K562 (cell line): ENCODE results near the gene ASB18. TPM values are rescaled to one million over a fixed set of nuclear protein-coding genes. Genes with fewer than 3 reads are reported as not detected.

Experiments used
- ATAC-seq: fragments of 200-7000 bp; cut with Tn5 transposase; 3 replicates; pipeline ENCODE4 v1.9.1; 2020; ENCODE audit warnings: moderate library complexity
- BruUV-seq: library from RNA; stranded (reverse); fragments of 400-500 nt; replicated peaks from 2 replicates; lab custom pipeline; 2021; lab: Mats Ljungman, UMichigan
- CTCF ChIA-PET: fragments of 300-600 bp; formaldehyde crosslinking; extraction: SDS; loops from one replicate; lab custom pipeline; 2021; ENCODE audit warnings: low intra/inter-chr PET ratio; lab: Yijun Ruan, JAX
- POLR2A ChIA-PET: fragments of 300-600, 350-650 bp; sonication (Branson Sonifier 250); formaldehyde crosslinking; extraction: SDS; loops from one replicate; lab custom pipeline; 2021; ENCODE audit warnings: antibody characterized with exemption, inconsistent platforms; lab: Yijun Ruan, JAX
- DNase-seq, 4 experiments: peaks; one replicate each; pipeline versions ENCODE4 v3.0.0 to v3.0.0-alpha.2; 2011 to 2018; ENCODE audit warnings: low spot score in 3 of 4, mixed read lengths in 3 of 4; ENCODE audit errors: extremely low read depth in 1 of 4
- FAIRE-seq: peaks from 2 replicates; lab custom pipeline; 2011; peaks lifted over from hg19 to GRCh38; lab: Jason Lieb, UNC
- H2AFZ ChIP-seq: 2 replicates; pipeline ENCODE4 v1.6.0; 2011; ENCODE audit warnings: low read depth, low read length, control low read depth, inconsistent platforms
- H3K27ac ChIP-seq: fragments of 200-600 bp; 3 replicates; pipeline ENCODE4 v1.8.0; 2011; ENCODE audit warnings: low read depth, mild to moderate bottlenecking, control low read depth, inconsistent platforms, low read length, moderate library complexity, mixed read lengths; ENCODE audit errors: extremely low read depth
- H3K27me3 ChIP-seq, 2 experiments: fragments of 300-600 bp in 1 of 2; 2 replicates in 1 of 2; 3 replicates in 1 of 2; pipeline versions ENCODE4 v1.6.0 to v1.8.0; 2011; ENCODE audit warnings: inconsistent platforms in 2 of 2, low read length in 2 of 2, mild to moderate bottlenecking in 1 of 2, mixed read lengths in 1 of 2, moderate library complexity in 1 of 2; ENCODE audit not compliant: control insufficient read depth in 2 of 2, insufficient read depth in 2 of 2
- H3K36me3 ChIP-seq: fragments of 300-600 bp; 3 replicates; pipeline ENCODE4 v1.8.0; 2011; ENCODE audit warnings: mild to moderate bottlenecking, low read length, inconsistent platforms; ENCODE audit not compliant: control insufficient read depth, insufficient read depth
- H3K4me1 ChIP-seq, 2 experiments: fragments of 200-600 bp in 1 of 2; replicated peaks in 1 of 2; 2 replicates in 1 of 2; 3 replicates in 1 of 2; pipeline versions ENCODE4 v1.5.1 to v1.8.0; 2011; ENCODE audit warnings: inconsistent platforms in 2 of 2, low read length in 2 of 2, mild to moderate bottlenecking in 1 of 2, mixed read lengths in 1 of 2, moderate library complexity in 1 of 2; ENCODE audit not compliant: control insufficient read depth in 2 of 2, insufficient read depth in 2 of 2
- H3K4me2 ChIP-seq: 2 replicates; pipeline ENCODE4 v1.6.1; 2011; ENCODE audit warnings: low read length, control low read depth, inconsistent platforms, mixed read lengths; ENCODE audit not compliant: insufficient read depth
- H3K4me3 ChIP-seq: fragments of 200-600 bp; sonication (generic), shearing (Covaris generic); 2 replicates; pipeline ENCODE4 v1.5.1; 2016; ENCODE audit warnings: control low read depth, inconsistent platforms
- H3K79me2 ChIP-seq: fragments of 200-600 bp; 3 replicates; pipeline ENCODE4 v1.8.0; 2011; ENCODE audit warnings: low read length, inconsistent platforms; ENCODE audit not compliant: control insufficient read depth, insufficient read depth
- H3K9ac ChIP-seq, 2 experiments: 2 replicates each; pipeline versions ENCODE4 v1.6.0 to v1.6.1; 2011; ENCODE audit warnings: low read depth in 2 of 2, low read length in 2 of 2, control low read depth in 1 of 2, inconsistent platforms in 1 of 2, mild to moderate bottlenecking in 1 of 2, mixed read lengths in 1 of 2; ENCODE audit not compliant: insufficient read depth in 1 of 2
- H3K9me1 ChIP-seq: one replicate; pipeline ENCODE4 v1.6.0; 2011; ENCODE audit warnings: inconsistent platforms, mild to moderate bottlenecking, low read length, moderate library complexity; ENCODE audit not compliant: control insufficient read depth, insufficient read depth
- H3K9me3 ChIP-seq: replicated peaks from 2 replicates; pipeline ENCODE4 v1.5.1; 2011; ENCODE audit warnings: low read depth, low read length, inconsistent platforms; ENCODE audit not compliant: control insufficient read depth, insufficient read depth
- H4K20me1 ChIP-seq: replicated peaks from 2 replicates; pipeline ENCODE4 v1.6.1; 2011; ENCODE audit warnings: low read length, inconsistent platforms, mixed read lengths; ENCODE audit not compliant: control insufficient read depth, insufficient read depth
- EP400 ChIP-seq: fragments of 450-650 bp; IDR thresholded peaks from 2 replicates; pipeline ENCODE4 v1.6.1; 2017; ENCODE audit warnings: antibody characterized with exemption, mild to moderate bottlenecking, moderate library complexity
- FOXJ3 ChIP-seq: sonication (generic); formaldehyde crosslinking; IDR thresholded peaks from 2 replicates; pipeline ENCODE4 v1.4.0; 2020; ENCODE audit warnings: mild to moderate bottlenecking, missing genetic modification reagents
- JUND ChIP-seq, 2 experiments: IDR thresholded peaks; 2 replicates in 1 of 2; 3 replicates in 1 of 2; pipeline ENCODE4 v1.6.1; 2011; ENCODE audit warnings: borderline replicate concordance in 2 of 2, low read depth in 2 of 2, low read length in 2 of 2, improper control_type of control experiment in 1 of 2, missing biosample characterization in 1 of 2, missing genetic modification characterization in 1 of 2, missing genetic modification reagents in 1 of 2
- KDM4B ChIP-seq, 2 experiments: fragments of 450-650 bp in 1 of 2; sonication (generic) in 1 of 2; IDR thresholded peaks; 2 replicates each; pipeline ENCODE4 v1.6.1; 2016 to 2017; ENCODE audit warnings: borderline replicate concordance in 2 of 2, antibody characterized with exemption in 1 of 2, low read depth in 1 of 2, mild to moderate bottlenecking in 1 of 2
- LCOR ChIP-seq: sonication (generic); formaldehyde crosslinking; IDR thresholded peaks from 2 replicates; pipeline ENCODE4 v1.8.0; 2022; ENCODE audit warnings: mild to moderate bottlenecking, missing genetic modification reagents
- MCM3 ChIP-seq: fragments of 450-650 bp; IDR thresholded peaks from 2 replicates; pipeline ENCODE4 v1.6.1; 2016
- SRSF9 ChIP-seq: fragments of 200-400 bp; formaldehyde crosslinking; IDR thresholded peaks from 2 replicates; pipeline ENCODE4 v1.6.1; 2017; ENCODE audit warnings: low read depth, low read length, borderline replicate concordance
- TAF7 ChIP-seq: fragments of 450-650 bp; IDR thresholded peaks from 2 replicates; pipeline ENCODE4 v1.6.1; 2016; ENCODE audit warnings: missing genetic modification characterization, missing compliant biosample characterization
- TEAD4 ChIP-seq, 2 experiments: sonication (generic) in 1 of 2; formaldehyde crosslinking in 1 of 2; IDR thresholded peaks; 2 replicates each; pipeline versions ENCODE4 v1.6.1 to v1.8.0; 2012 to 2022; ENCODE audit warnings: borderline replicate concordance in 1 of 2, inconsistent platforms in 1 of 2, low read length in 1 of 2, mild to moderate bottlenecking in 1 of 2, missing genetic modification reagents in 1 of 2
- ZC3H8 ChIP-seq: fragments of 450-650 bp; IDR thresholded peaks from 2 replicates; pipeline ENCODE4 v1.6.1; 2017
- ZEB2 ChIP-seq: fragments of 450-650 bp; IDR thresholded peaks from 2 replicates; pipeline ENCODE4 v1.6.1; 2016
- ZFX ChIP-seq: sonication (generic); formaldehyde crosslinking; IDR thresholded peaks from 2 replicates; pipeline ENCODE4 v1.8.0; 2022; ENCODE audit warnings: mild to moderate bottlenecking, missing genetic modification reagents, moderate library complexity
- ZNF165 ChIP-seq: fragments of 250-450 bp; sonication (Bioruptor Pico); IDR thresholded peaks from 2 replicates; pipeline ENCODE4 v1.4.0; 2020; ENCODE audit warnings: borderline replicate concordance
- ZNF3 ChIP-seq: fragments of 250-450 bp; sonication (Bioruptor Pico); IDR thresholded peaks from 2 replicates; pipeline ENCODE4 v1.5.0; 2021; ENCODE audit warnings: mild to moderate bottlenecking, moderate library complexity
- ZNF644 ChIP-seq: fragments of 200-800 bp; sonication (Bioruptor generic); IDR thresholded peaks from 2 replicates; pipeline ENCODE4 v1.6.1; 2016; ENCODE audit warnings: low read depth, missing genetic modification characterization, missing compliant biosample characterization
- WGBS: fragments of 100-300 bp; shearing (Covaris generic); methylation state at CpG from one replicate; pipeline ENCODE4 v1.1.6; 2016; ENCODE audit warnings: low coverage, mixed read lengths; ENCODE audit not compliant: insufficient coverage; ENCODE audit errors: missing lambda C conversion rate; 5-methylcytosine and 5-hydroxymethylcytosine counted together
- in situ Hi-C: fragments of 300-500 bp; cut with MboI; formaldehyde crosslinking; loops from 4 replicates; pipeline ENCODE4 v1.15.0; 2018; ENCODE audit warnings: inconsistent platforms, mixed read lengths
- intact Hi-C: fragments of 100-400 bp; cut with micrococcal nuclease; formaldehyde crosslinking; loops from 2 replicates; pipeline ENCODE4 v1.14.2; 2022
- polyA plus RNA-seq, 8 experiments: library from polyadenylated mRNA; depleted of rRNA in 4 of 8; stranded (reverse) in 5 of 8; unstranded in 3 of 8; fragments of >200 nt; fragmentation: Nextera tagmentation in 2 of 8; fragmentation: Illumina TruSeq in 1 of 8; extraction: Ambion mirVana in 2 of 8; extraction: Trizol in 1 of 8; gene quantifications; 2 replicates each; pipeline versions ENCODE4 v1.2.1 to v1.2.3, GENCODE V29; 2011 to 2014; ENCODE audit warnings: inconsistent platforms in 1 of 8, missing spikeins in 1 of 8
- total RNA-seq, 7 experiments: library from RNA; depleted of rRNA in 6 of 7; stranded (reverse); fragments of >200 nt in 6 of 7; fragmentation: Illumina TruSeq in 2 of 7; extraction: Trizol in 2 of 7; gene quantifications; 2 replicates each; pipeline versions ENCODE4 v1.2.1 to v1.2.3, GENCODE V29; 2011 to 2021; ENCODE audit warnings: low replicate concordance in 1 of 7
- TF ChIP-seq, protein P1 (sequence below): fragments of 250-450 bp; sonication (Bioruptor Pico); IDR thresholded peaks from 2 replicates; pipeline ENCODE4 v1.8.0; 2021; ENCODE audit warnings: moderate library complexity, mild to moderate bottlenecking, inconsistent platforms
- TF ChIP-seq, protein P2 (sequence below): fragments of 250-450 bp; sonication (Bioruptor Pico); IDR thresholded peaks from 2 replicates; pipeline ENCODE4 v1.8.0; 2021; ENCODE audit warnings: borderline replicate concordance, mild to moderate bottlenecking, moderate library complexity; ENCODE audit not compliant: poor library complexity, severe bottlenecking
- TF ChIP-seq, protein P3 (sequence below), 3 experiments: fragments of 200-800 bp in 1 of 3; sonication (Bioruptor generic) in 1 of 3; sonication (generic) in 1 of 3; formaldehyde crosslinking in 1 of 3; IDR thresholded peaks; 2 replicates each; pipeline versions ENCODE4 v1.6.1 to v1.8.0; 2016 to 2022; ENCODE audit warnings: mild to moderate bottlenecking in 2 of 3, missing compliant biosample characterization in 2 of 3, missing genetic modification characterization in 2 of 3, missing genetic modification reagents in 1 of 3

The ASB18 gene
- total and polyA plus RNA-seq, 9 of the 15 experiments (the other 6 are each of a cell fraction or from before 2014, with no cell fraction given), result not detected

DNA sequence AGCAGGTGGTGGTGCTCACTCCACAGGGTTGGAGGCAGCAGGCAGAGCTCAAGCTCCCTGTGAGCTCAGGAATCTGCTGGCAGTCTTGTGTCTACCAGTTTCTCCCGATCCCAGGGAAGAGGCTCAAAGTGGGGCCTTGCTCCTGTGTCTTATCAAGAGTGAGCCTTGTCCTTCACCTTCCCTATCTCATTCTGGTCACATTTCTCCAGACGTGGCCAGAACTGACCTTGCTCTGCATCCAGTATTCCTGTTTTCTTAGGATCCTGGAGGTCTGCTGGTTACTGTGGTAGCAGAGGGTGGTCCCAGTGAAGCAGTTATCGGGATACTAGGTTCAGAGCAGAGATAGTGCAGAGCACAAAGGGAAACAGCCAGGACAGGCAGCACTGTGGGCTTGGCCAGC lies 47.1 kb upstream of the ASB18 start:
- H2AFZ ChIP-seq, result no peak overlapping the region
- no peaks in the 10 kb centered on the region for H3K9me1 ChIP-seq
- no peak overlapping the region for H3K27ac ChIP-seq
- TF ChIP-seq FOXJ3 (CRISPR knock-in tag), result no peak
- no peak for TF ChIP-seq JUND (IDR thresholded peaks at IDR 0.05; ENCODE audit: borderline replicate concordance, low read depth, low read length)
- no peak for TF ChIP-seq JUND (tag; IDR thresholded peaks at IDR 0.05; ENCODE audit: borderline replicate concordance, low read depth, low read length)
- TF ChIP-seq ZNF644 (tag), result no peak
- TF ChIP-seq, protein P1, sequence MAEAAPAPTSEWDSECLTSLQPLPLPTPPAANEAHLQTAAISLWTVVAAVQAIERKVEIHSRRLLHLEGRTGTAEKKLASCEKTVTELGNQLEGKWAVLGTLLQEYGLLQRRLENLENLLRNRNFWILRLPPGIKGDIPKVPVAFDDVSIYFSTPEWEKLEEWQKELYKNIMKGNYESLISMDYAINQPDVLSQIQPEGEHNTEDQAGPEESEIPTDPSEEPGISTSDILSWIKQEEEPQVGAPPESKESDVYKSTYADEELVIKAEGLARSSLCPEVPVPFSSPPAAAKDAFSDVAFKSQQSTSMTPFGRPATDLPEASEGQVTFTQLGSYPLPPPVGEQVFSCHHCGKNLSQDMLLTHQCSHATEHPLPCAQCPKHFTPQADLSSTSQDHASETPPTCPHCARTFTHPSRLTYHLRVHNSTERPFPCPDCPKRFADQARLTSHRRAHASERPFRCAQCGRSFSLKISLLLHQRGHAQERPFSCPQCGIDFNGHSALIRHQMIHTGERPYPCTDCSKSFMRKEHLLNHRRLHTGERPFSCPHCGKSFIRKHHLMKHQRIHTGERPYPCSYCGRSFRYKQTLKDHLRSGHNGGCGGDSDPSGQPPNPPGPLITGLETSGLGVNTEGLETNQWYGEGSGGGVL, result no peak
- TF ChIP-seq, protein P2, sequence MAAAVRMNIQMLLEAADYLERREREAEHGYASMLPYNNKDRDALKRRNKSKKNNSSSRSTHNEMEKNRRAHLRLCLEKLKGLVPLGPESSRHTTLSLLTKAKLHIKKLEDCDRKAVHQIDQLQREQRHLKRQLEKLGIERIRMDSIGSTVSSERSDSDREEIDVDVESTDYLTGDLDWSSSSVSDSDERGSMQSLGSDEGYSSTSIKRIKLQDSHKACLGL (CRISPR knock-in tag), result no peak
- TF ChIP-seq, protein P3, sequence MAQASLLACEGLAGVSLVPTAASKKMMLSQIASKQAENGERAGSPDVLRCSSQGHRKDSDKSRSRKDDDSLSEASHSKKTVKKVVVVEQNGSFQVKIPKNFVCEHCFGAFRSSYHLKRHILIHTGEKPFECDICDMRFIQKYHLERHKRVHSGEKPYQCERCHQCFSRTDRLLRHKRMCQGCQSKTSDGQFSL (CRISPR knock-in tag; IDR thresholded peaks at IDR 0.05), result no peak
- TF ChIP-seq, protein P3 (tag; IDR thresholded peaks at IDR 0.05), result no peak
- TF ChIP-seq TEAD4 (IDR thresholded peaks at IDR 0.05; ENCODE audit: low read length), result no peak
- no peak for TF ChIP-seq TEAD4 (CRISPR knock-in tag; IDR thresholded peaks at IDR 0.05; ENCODE audit: borderline replicate concordance)
- TF ChIP-seq ZFX (CRISPR knock-in tag), result no peak
- no peak for TF ChIP-seq MCM3
- no peak for TF ChIP-seq SRSF9
- no peak for TF ChIP-seq EP400
- no peak for TF ChIP-seq ZEB2
- no peak for TF ChIP-seq ZNF165 (CRISPR knock-in tag)
- TF ChIP-seq TAF7, result no peak
- TF ChIP-seq LCOR, result no peak
- TF ChIP-seq KDM4B (IDR thresholded peaks at IDR 0.05; ENCODE audit: borderline replicate concordance in 2 of 2, low read depth in 1 of 2), result no peak
- TF ChIP-seq ZNF3, result no peak
- TF ChIP-seq ZC3H8, result no peak
- ATAC-seq (no peak), FAIRE-seq (no peak), DNase-seq (no peak)
- in situ Hi-C loops (no loop called here), intact Hi-C loops (no loop called here)
- no peak overlapping the region for H3K9ac ChIP-seq
- BruUV-seq, result no TSS peak
- H3K27me3 ChIP-seq, result peaks cover 0 to 9% of the 10 kb centered on the region in 2 experiments; a peak in 1 of 5 replicates
- H3K79me2 ChIP-seq, result no peaks in the 10 kb centered on the region
- WGBS, result 0% methylated on average over 2 of the region's 3 CpGs
- ChIA-PET POLR2A (no interaction called here), CTCF (no interaction called here)
- no peaks in the 10 kb centered on the region for H4K20me1 ChIP-seq
- no peaks in the 10 kb centered on the region for H3K4me1 ChIP-seq
- no peaks in the 10 kb centered on the region for H3K9me3 ChIP-seq
- H3K36me3 ChIP-seq, result no peaks in the 10 kb centered on the region
- H3K4me3 ChIP-seq, result no peak overlapping the region
- H3K4me2 ChIP-seq, result no peak overlapping the region
